ENCODE results near the gene RAB8B. TPM values are rescaled to one million over a fixed set of nuclear protein-coding genes. Genes with fewer than 3 reads are reported as not detected.

Gene RAB8B
- total RNA-seq, 1 experiment from 2014 or later: 20.9 TPM

GRCh38 chr15:63301088-63301487 is 111.7 kb downstream of the RAB8B start:
- Histone ChIP-seq H3K9me3 (ENCODE audit: insufficient read depth, low read depth) (no peaks in the 10 kb centered on the region), H4K20me1 (ENCODE audit: insufficient read depth) (no peaks in the 10 kb centered on the region), H3K36me3 (ENCODE audit: low read depth) (no peaks in the 10 kb centered on the region), H3K4me3 (no peak overlapping the region), H2AFZ (no peak overlapping the region), H3K79me2 (ENCODE audit: low read depth) (no peaks in the 10 kb centered on the region), H3K27me3 (ENCODE audit: insufficient read depth, low read depth) (no peaks in the 10 kb centered on the region), H3K4me1 (replicated peaks; ENCODE audit: insufficient read depth) (no peaks in the 10 kb centered on the region), H3F3A (ENCODE audit: insufficient read depth, low read depth) (no peaks in the 10 kb centered on the region), H3K9me2 (ENCODE audit: insufficient read depth) (no peaks in the 10 kb centered on the region), H3K27ac (no peak overlapping the region), H3K4me2 (no peak overlapping the region)
- BruUV-seq (replicated peaks): no TSS peak
- DNase-seq: no peak
- intact Hi-C loops (cut with micrococcal nuclease; ENCODE audit: unreplicated experiment): no loop called here
- ChIA-PET POLR2A (ENCODE audit: unreplicated experiment) (no interaction called here), CTCF (no interaction called here)
- no peak for TF ChIP-seq CTCF (conservative IDR thresholded peaks at IDR 0.05)
- no peak for TF ChIP-seq EZH2 (IDR thresholded peaks at IDR 0.05; ENCODE audit: low read depth)

DNA sequence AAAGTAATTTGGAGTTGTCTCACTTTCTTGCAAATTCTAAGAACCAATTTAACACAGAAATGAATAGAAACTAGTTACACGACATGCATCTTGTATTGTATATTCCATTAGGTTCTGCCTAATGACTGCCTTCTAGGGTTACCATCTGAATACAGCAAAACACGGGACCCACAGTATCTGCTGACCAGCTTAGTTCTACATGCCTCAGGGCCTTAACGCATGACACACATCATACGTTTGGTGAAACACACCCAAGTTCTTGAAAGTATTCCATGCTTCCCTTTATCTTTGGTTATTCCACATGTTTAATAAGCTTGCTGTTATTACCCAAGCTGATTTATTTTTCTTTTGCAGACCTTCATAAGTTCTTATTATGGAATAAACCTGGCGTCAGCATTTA is 115.9 kb downstream of the RAB8B start:
- Histone ChIP-seq H3K4me2 (no peak overlapping the region), H3K9me2 (ENCODE audit: insufficient read depth) (no peaks in the 10 kb centered on the region), H4K20me1 (ENCODE audit: insufficient read depth) (no peaks in the 10 kb centered on the region), H3K9me3 (ENCODE audit: insufficient read depth, low read depth) (no peaks in the 10 kb centered on the region), H3F3A (ENCODE audit: insufficient read depth, low read depth) (no peaks in the 10 kb centered on the region), H3K27me3 (ENCODE audit: insufficient read depth, low read depth) (no peaks in the 10 kb centered on the region), H3K27ac (no peak overlapping the region), H2AFZ (no peak overlapping the region), H3K79me2 (ENCODE audit: low read depth) (no peaks in the 10 kb centered on the region), H3K4me3 (no peak overlapping the region), H3K36me3 (ENCODE audit: low read depth) (no peaks in the 10 kb centered on the region), H3K4me1 (replicated peaks; ENCODE audit: insufficient read depth) (no peaks in the 10 kb centered on the region)
- BruUV-seq (replicated peaks): no TSS peak
- intact Hi-C loops (cut with micrococcal nuclease; ENCODE audit: unreplicated experiment): no loop called here
- TF ChIP-seq EZH2 (IDR thresholded peaks at IDR 0.05; ENCODE audit: low read depth) (no peak), CTCF (conservative IDR thresholded peaks at IDR 0.05) (no peak)
- ChIA-PET POLR2A (ENCODE audit: unreplicated experiment) (interaction anchor here (0.5 kb wide), 1 partner anchor 244 kb away, joined by 3 read pairs; no protein-coding TSS in a partner anchor), CTCF (no interaction called here)
- no peak for DNase-seq

DNA sequence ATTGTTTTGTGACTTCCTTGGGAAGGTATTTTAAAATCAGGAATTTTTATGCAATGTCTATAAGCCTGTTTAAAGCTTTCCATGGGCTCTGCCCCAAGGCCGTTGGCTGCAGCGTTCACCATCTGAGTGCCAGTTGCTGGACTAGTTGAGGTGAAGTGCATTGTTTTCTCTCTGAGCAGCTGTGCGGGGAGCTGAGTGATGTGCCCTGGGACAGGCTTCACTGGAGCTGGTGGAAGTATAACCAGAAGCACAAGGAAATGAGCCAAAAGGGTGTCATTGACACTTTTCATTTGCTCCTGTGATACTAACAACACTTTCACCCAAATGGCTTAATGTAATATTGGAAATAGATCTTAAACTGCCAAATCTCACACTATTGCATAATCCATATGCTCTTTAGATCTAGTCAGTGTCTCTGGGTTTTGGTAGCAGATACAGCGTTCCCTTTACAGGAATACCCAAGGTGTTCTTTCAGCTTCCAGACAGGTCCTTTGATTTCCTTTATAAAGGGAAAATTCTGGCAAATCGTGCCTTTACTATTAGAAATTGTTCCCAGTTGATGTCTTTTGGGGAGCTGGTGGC is 117.2 kb downstream of the RAB8B start:
- Histone ChIP-seq H3K4me2 (no peak overlapping the region), H3K27ac (no peak overlapping the region), H3K36me3 (ENCODE audit: low read depth) (no peaks in the 10 kb centered on the region), H2AFZ (no peak overlapping the region), H3K9me3 (ENCODE audit: insufficient read depth, low read depth) (no peaks in the 10 kb centered on the region), H3F3A (ENCODE audit: insufficient read depth, low read depth) (no peaks in the 10 kb centered on the region), H3K27me3 (ENCODE audit: insufficient read depth, low read depth) (no peaks in the 10 kb centered on the region), H3K79me2 (ENCODE audit: low read depth) (no peaks in the 10 kb centered on the region), H3K4me3 (no peak overlapping the region), H3K9me2 (ENCODE audit: insufficient read depth) (no peaks in the 10 kb centered on the region), H3K4me1 (replicated peaks; ENCODE audit: insufficient read depth) (no peaks in the 10 kb centered on the region), H4K20me1 (ENCODE audit: insufficient read depth) (no peaks in the 10 kb centered on the region)
- no peak for TF ChIP-seq CTCF (conservative IDR thresholded peaks at IDR 0.05)
- no peak for TF ChIP-seq EZH2 (IDR thresholded peaks at IDR 0.05; ENCODE audit: low read depth)
- ChIA-PET CTCF (interaction anchor here (0.5 kb wide), 1 partner anchor 117 kb away, joined by 10 read pairs; the partner anchor contains the start of gene RAB8B), POLR2A (ENCODE audit: unreplicated experiment) (no interaction called here)
- no peak for DNase-seq
- BruUV-seq (replicated peaks): no TSS peak
- intact Hi-C loops (cut with micrococcal nuclease; ENCODE audit: unreplicated experiment): no loop called here
